Measurements from ENCODE around the gene PTOV1. TPM values are rescaled to one million over a fixed set of nuclear protein-coding genes. Genes with fewer than 3 reads are reported as not detected.
A peak's percentile ranks its signal among the peaks of the same experiment; 100 is the strongest.

The PTOV1 gene
- total RNA-seq, 2 donors from 2014 or later: 110 TPM

GRCh38 chr19:49881672-49882394 lies 30.9 kb downstream of the PTOV1 start:
- ATAC-seq (no peak), DNase-seq (ENCODE audit: low spot score in 2 of 2) (no peak)
- no peak overlapping the region for H3K27ac Mint-ChIP-seq
- H3K9me3 Mint-ChIP-seq: no peaks in the 10 kb centered on the region
- H3K36me3 Mint-ChIP-seq: peaks cover 5 to 27% of the 10 kb centered on the region in 2 donors

GRCh38 chr19:49882643-49883042 lies 31.7 kb downstream of the PTOV1 start:
- H3K9me3 Mint-ChIP-seq: no peaks in the 10 kb centered on the region
- ATAC-seq (no peak), DNase-seq (ENCODE audit: low spot score in 2 of 2) (no peak)
- H3K27ac Mint-ChIP-seq: no peak overlapping the region
- H3K36me3 Mint-ChIP-seq: peaks cover 5 to 27% of the 10 kb centered on the region in 2 donors

GRCh38 chr19:49883094-49883493 lies 32.1 kb downstream of the PTOV1 start:
- Mint-ChIP-seq H3K27ac (peak overlapping the region in 1 of 2 donors; percentile 4), H3K36me3 (peaks cover 5 to 24% of the 10 kb centered on the region in 2 donors), H3K9me3 (no peaks in the 10 kb centered on the region)
- no peak for ATAC-seq
- no peak for DNase-seq (ENCODE audit: low spot score in 2 of 2)

GRCh38 chr19:49884109-49884508 lies 33.1 kb downstream of the PTOV1 start:
- Mint-ChIP-seq H3K27ac (no peak overlapping the region), H3K9me3 (no peaks in the 10 kb centered on the region), H3K36me3 (peaks cover 5 to 18% of the 10 kb centered on the region in 2 donors)
- no peak for ATAC-seq
- no peak for DNase-seq (ENCODE audit: low spot score in 2 of 2)

GRCh38 chr19:49884760-49885159 lies 33.8 kb downstream of the PTOV1 start:
- Mint-ChIP-seq H3K27ac (no peak overlapping the region), H3K36me3 (peaks cover 5 to 23% of the 10 kb centered on the region in 2 donors), H3K9me3 (no peaks in the 10 kb centered on the region)
- ATAC-seq (no peak), DNase-seq (ENCODE audit: low spot score in 2 of 2) (no peak)

- no peak overlapping the region for H3K27ac Mint-ChIP-seq
- peaks cover 5 to 23% of the 10 kb centered on the region in 2 donors for H3K36me3 Mint-ChIP-seq
- ATAC-seq (no peak), DNase-seq (ENCODE audit: low spot score in 2 of 2) (no peak)
- H3K9me3 Mint-ChIP-seq: no peaks in the 10 kb centered on the region
These were observed 36.2 kb downstream of the PTOV1 start for GRCh38 chr19:49887037-49887664.

GRCh38 chr19:49887665-49888509 lies 36.9 kb downstream of the PTOV1 start:
- no peak for DNase-seq (ENCODE audit: low spot score in 2 of 2)
- ATAC-seq: no peak
- Mint-ChIP-seq H3K9me3 (no peaks in the 10 kb centered on the region), H3K27ac (no peak overlapping the region), H3K36me3 (peaks cover 5 to 19% of the 10 kb centered on the region in 2 donors)

GRCh38 chr19:49888510-49888824 lies 37.5 kb downstream of the PTOV1 start:
- Mint-ChIP-seq H3K27ac (no peak overlapping the region), H3K36me3 (peaks cover 5 to 14% of the 10 kb centered on the region in 2 donors), H3K9me3 (no peaks in the 10 kb centered on the region)
- no peak for ATAC-seq
- no peak for DNase-seq (ENCODE audit: low spot score in 2 of 2)

GRCh38 chr19:49889038-49889686 lies 38.2 kb downstream of the PTOV1 start:
- H3K36me3 Mint-ChIP-seq: peaks cover 5 to 12% of the 10 kb centered on the region in 2 donors
- H3K9me3 Mint-ChIP-seq: no peaks in the 10 kb centered on the region
- DNase-seq (ENCODE audit: low spot score in 2 of 2) (no peak), ATAC-seq (no peak)
- H3K27ac Mint-ChIP-seq: peak overlapping the region in 1 of 2 donors; percentile 81

GRCh38 chr19:49889687-49890348 lies 38.9 kb downstream of the PTOV1 start:
- H3K9me3 Mint-ChIP-seq: no peaks in the 10 kb centered on the region
- ATAC-seq: peak; percentile 39 to 72
- peak; percentile 81 to 82 for DNase-seq (ENCODE audit: low spot score in 2 of 2)
- peaks cover 5 to 12% of the 10 kb centered on the region in 2 donors for H3K36me3 Mint-ChIP-seq
- peak overlapping the region in 1 of 2 donors; percentile 81 for H3K27ac Mint-ChIP-seq

- ATAC-seq (peak; percentile 21 to 86), DNase-seq (ENCODE audit: low spot score in 2 of 2) (peak in 1 of 2 donors; percentile 58)
- H3K36me3 Mint-ChIP-seq: peaks cover under 1 to 12% of the 10 kb centered on the region in 2 donors
- H3K27ac Mint-ChIP-seq: peak overlapping the region in 1 of 2 donors; percentile 81
- H3K9me3 Mint-ChIP-seq: no peaks in the 10 kb centered on the region
These were observed 39.7 kb downstream of the PTOV1 start for GRCh38 chr19:49890349-49891311.

- no peaks in the 10 kb centered on the region for H3K9me3 Mint-ChIP-seq
- DNase-seq (ENCODE audit: low spot score in 2 of 2) (no peak), ATAC-seq (no peak)
- H3K27ac Mint-ChIP-seq: peak overlapping the region; percentile 23 to 29
- peaks cover 0 to 12% of the 10 kb centered on the region in 2 donors for H3K36me3 Mint-ChIP-seq
These were observed 40.4 kb downstream of the PTOV1 start for GRCh38 chr19:49891393-49891792.

- H3K9me3 Mint-ChIP-seq: no peaks in the 10 kb centered on the region
- peaks cover 0 to 12% of the 10 kb centered on the region in 2 donors for H3K36me3 Mint-ChIP-seq
- peak overlapping the region; percentile 18 to 19 for H3K27ac Mint-ChIP-seq
- DNase-seq (ENCODE audit: low spot score in 2 of 2): no peak
- ATAC-seq: no peak
These were observed 41.8 kb downstream of the PTOV1 start for GRCh38 chr19:49892716-49893115.

- no peaks in the 10 kb centered on the region for H3K9me3 Mint-ChIP-seq
- peak overlapping the region in 1 of 2 donors; percentile 88 for H3K27ac Mint-ChIP-seq
- H3K36me3 Mint-ChIP-seq: peaks cover 0 to 12% of the 10 kb centered on the region in 2 donors
- ATAC-seq: no peak
- DNase-seq (ENCODE audit: low spot score in 2 of 2): no peak
These were observed 43.2 kb downstream of the PTOV1 start for GRCh38 chr19:49894011-49894664.

All from activated naive CD4-positive, alpha-beta T cell treated with anti-CD3 and anti-CD28 coated beads, Interleukin-2, amount 50 U/mL, for 72 hours (primary cell).